Measurements from ENCODE around the gene CD177. TPM values are rescaled to one million over a fixed set of nuclear protein-coding genes. Genes with fewer than 3 reads are reported as not detected.

The CD177 gene
- total and polyA plus RNA-seq, 7 donors = 0.03 to 1.1 (median 0.16) TPM; not detected in 2

DNA sequence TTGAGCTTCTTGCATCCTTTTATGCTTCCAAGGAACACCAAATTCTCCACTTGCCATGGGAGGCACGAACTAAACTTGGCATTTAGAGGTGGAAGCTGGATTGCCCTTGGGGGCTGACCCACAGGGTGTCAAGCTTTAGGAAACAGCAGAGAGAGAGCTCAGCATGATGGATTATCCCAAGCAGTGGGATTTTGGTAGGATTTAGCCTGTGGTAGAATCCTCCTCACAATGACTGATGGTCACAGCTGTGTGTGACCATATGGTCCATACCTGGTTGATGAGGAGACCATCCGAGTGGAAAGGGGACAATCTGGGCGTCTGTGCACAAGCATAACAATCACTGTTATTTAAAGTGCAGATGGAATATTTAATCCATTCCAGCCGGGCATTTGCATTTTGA lies 44.0 kb upstream of the CD177 start:
- 36 to 48% (median 47%) methylated on average over 4 of the region's 4 CpGs for WGBS, 3 donors
- H3K36me3 ChIP-seq (ENCODE audit: insufficient read depth in 1 of 2, low read depth in 1 of 2) = no peaks in the 10 kb centered on the region

DNA sequence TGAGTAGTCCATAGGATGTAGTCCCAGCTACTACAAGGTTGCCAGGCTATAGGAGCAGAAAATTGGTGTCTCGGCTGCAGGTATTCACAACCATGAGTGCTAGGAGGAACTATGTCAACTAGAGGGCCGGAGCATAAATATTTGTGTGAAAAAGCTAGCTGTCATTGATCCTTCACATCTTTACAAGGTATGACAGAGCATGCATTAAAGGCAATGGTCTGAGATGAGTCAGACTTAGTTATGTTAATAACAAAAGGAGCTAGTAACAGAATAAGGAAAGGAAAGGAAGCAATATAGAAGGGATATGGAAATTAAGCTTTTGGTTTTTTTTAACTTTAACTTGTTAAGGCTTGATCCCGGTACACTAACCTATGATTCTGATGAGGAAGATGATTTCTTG lies 43.3 kb upstream of the CD177 start:
- ATAC-seq (no peak), DNase-seq (no peak)
- 81 to 82% (median 82%) methylated on average over 3 of the region's 3 CpGs for WGBS, 3 donors
- H3K27me3 ChIP-seq (ENCODE audit: insufficient read depth in 3 of 3, low read length in 2 of 3) = peaks cover 0 to 3% (median 0%) of the 10 kb centered on the region in 3 donors
- no peak overlapping the region for H3K27ac ChIP-seq
- no peaks in the 10 kb centered on the region for H3K9me3 ChIP-seq
- no peak overlapping the region for H3K4me3 ChIP-seq
- intact Hi-C loops (cut with DNase I) = no loop called here
- no peaks in the 10 kb centered on the region for H3K4me1 ChIP-seq
- H3K36me3 ChIP-seq (ENCODE audit: insufficient read depth in 1 of 2, low read depth in 1 of 2) = no peaks in the 10 kb centered on the region
- TF ChIP-seq, protein P1, sequence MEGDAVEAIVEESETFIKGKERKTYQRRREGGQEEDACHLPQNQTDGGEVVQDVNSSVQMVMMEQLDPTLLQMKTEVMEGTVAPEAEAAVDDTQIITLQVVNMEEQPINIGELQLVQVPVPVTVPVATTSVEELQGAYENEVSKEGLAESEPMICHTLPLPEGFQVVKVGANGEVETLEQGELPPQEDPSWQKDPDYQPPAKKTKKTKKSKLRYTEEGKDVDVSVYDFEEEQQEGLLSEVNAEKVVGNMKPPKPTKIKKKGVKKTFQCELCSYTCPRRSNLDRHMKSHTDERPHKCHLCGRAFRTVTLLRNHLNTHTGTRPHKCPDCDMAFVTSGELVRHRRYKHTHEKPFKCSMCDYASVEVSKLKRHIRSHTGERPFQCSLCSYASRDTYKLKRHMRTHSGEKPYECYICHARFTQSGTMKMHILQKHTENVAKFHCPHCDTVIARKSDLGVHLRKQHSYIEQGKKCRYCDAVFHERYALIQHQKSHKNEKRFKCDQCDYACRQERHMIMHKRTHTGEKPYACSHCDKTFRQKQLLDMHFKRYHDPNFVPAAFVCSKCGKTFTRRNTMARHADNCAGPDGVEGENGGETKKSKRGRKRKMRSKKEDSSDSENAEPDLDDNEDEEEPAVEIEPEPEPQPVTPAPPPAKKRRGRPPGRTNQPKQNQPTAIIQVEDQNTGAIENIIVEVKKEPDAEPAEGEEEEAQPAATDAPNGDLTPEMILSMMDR (IDR thresholded peaks at IDR 0.05) = no peak

More for the DNA sequence above, 44.0 kb upstream of the CD177 start:
- TF ChIP-seq, protein P1 (IDR thresholded peaks at IDR 0.05) = no peak
- ATAC-seq = no peak
- H3K27me3 ChIP-seq (ENCODE audit: insufficient read depth in 3 of 3, low read length in 2 of 3) = no peaks in the 10 kb centered on the region
- H3K4me3 ChIP-seq = no peak overlapping the region
- H3K4me1 ChIP-seq = no peaks in the 10 kb centered on the region
- no peaks in the 10 kb centered on the region for H3K9me3 ChIP-seq
- H3K27ac ChIP-seq = no peak overlapping the region
- intact Hi-C loops (cut with DNase I) = no loop called here
- DNase-seq = no peak

DNA sequence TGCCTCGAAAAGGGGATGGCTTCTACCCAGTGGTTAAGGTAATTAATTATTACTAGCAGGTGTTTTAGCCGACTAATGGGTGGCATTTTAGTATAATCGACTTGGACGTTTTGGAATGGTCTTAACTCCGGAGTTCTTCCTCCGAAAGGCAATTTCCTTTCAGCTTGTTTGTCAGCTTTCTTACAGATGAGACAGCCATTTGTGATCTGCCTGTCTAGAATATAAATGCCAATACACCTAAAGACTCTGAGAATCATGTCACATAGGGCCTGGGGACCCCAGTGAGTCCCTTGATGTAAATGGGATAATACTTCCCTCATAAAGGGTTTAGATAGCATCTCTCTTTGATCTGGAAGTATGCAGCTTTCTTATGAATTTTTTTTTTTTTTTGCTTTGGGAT lies 42.2 kb upstream of the CD177 start:
- H3K27ac ChIP-seq = no peak overlapping the region
- TF ChIP-seq, protein P1 (IDR thresholded peaks at IDR 0.05) = no peak
- H3K9me3 ChIP-seq = no peaks in the 10 kb centered on the region
- intact Hi-C loops (cut with DNase I) = no loop called here
- DNase-seq (no peak), ATAC-seq (no peak)
- H3K27me3 ChIP-seq (ENCODE audit: insufficient read depth in 3 of 3, low read length in 2 of 3) = peaks cover 0 to 3% (median 0%) of the 10 kb centered on the region in 3 donors
- 71 to 73% (median 72%) methylated on average over 6 of the region's 6 CpGs for WGBS, 3 donors
- H3K36me3 ChIP-seq (ENCODE audit: insufficient read depth in 1 of 2, low read depth in 1 of 2) = no peaks in the 10 kb centered on the region
- no peak overlapping the region for H3K4me3 ChIP-seq
- no peaks in the 10 kb centered on the region for H3K4me1 ChIP-seq

DNA sequence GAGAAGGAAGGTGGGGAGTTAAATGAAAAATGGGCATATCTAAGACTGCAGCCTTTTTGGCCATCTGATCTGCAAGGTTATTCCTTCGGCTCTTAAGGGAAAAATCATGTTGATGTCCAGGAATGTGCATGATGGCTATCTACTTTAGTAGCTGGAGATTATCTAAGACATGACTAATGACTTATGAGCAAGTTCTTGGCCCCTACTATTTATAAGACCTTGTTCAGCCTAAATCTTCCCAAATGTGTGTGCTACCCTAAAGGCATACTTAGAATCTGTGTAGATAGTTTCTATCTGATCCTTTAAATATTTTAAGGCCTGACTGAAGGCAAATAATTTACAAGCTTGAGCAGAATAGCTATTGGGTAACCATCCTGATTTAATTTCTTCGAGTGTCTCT lies 41.8 kb upstream of the CD177 start:
- Histone ChIP-seq H3K4me3 (no peak overlapping the region), H3K9me3 (no peaks in the 10 kb centered on the region), H3K27ac (no peak overlapping the region), H3K36me3 (ENCODE audit: insufficient read depth in 1 of 2, low read depth in 1 of 2) (no peaks in the 10 kb centered on the region), H3K4me1 (no peaks in the 10 kb centered on the region), H3K27me3 (ENCODE audit: insufficient read depth in 3 of 3, low read length in 2 of 3) (peaks cover 0 to 3% (median 0%) of the 10 kb centered on the region in 3 donors)
- DNase-seq (no peak), ATAC-seq (no peak)
- intact Hi-C loops (cut with DNase I) = no loop called here
- TF ChIP-seq, protein P1 (IDR thresholded peaks at IDR 0.05) = no peak
- 56 to 65% (median 64%) methylated on average over 2 of the region's 2 CpGs for WGBS, 3 donors

All from psoas muscle (tissue), 8 donors.